ENCODE measurements around the gene ZNRF3. TPM values are rescaled to one million over a fixed set of nuclear protein-coding genes. Genes with fewer than 3 reads are reported as not detected.

The ZNRF3 gene
- polyA plus RNA-seq, 1 of the 3 experiments (the other 2 are of a cell fraction): 4.2 TPM

DNA sequence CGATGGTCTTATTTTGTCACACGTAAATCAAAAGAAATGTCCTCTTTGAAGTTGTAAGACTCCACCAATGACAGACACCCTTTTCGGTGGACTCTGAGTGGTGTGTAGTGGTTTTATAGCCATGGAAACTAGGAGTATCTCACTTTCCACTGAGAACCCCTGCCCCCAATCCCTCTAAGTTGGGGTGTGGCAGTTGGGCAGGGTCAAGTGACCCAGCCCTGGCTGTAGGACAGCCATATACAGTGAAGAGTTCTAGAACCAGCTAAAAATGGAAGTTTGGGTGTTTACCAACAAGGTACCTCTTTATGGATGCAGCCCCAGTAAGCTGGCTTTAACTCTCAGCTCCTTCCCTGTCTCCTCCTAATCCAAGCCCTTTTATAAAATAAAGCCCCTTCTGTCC, 173.1 kb downstream of the ZNRF3 start:
- Histone ChIP-seq H3K9me3 (no peaks in the 10 kb centered on the region), H3F3A (replicated peaks; ENCODE audit: insufficient read depth) (peaks cover 4% of the 10 kb centered on the region), H3K36me3 (replicated peaks in 1 of 2; ENCODE audit: control insufficient read depth in 1 of 2, insufficient read depth in 2 of 2, low read length in 1 of 2) (no peaks in the 10 kb centered on the region), H3K4me1 (ENCODE audit: control insufficient read depth in 1 of 2, insufficient read depth in 2 of 2, low read depth in 1 of 2, low read length in 1 of 2) (no peaks in the 10 kb centered on the region; a peak in 1 of 4 replicates), H3K4me2 (no peak overlapping the region), H4K20me1 (ENCODE audit: insufficient read depth) (no peaks in the 10 kb centered on the region), H2AFZ (ENCODE audit: low read depth) (no peak overlapping the region), H3K9ac (no peak overlapping the region), H3K4me3 (ENCODE audit: low read depth in 2 of 2, low read length in 1 of 2) (no peak overlapping the region), H3K9me2 (no peaks in the 10 kb centered on the region), H3K27ac (ENCODE audit: low read depth in 2 of 2, low read length in 1 of 2) (no peak overlapping the region), H3K79me2 (ENCODE audit: insufficient read depth) (no peaks in the 10 kb centered on the region), H3K27me3 (ENCODE audit: insufficient read depth) (no peaks in the 10 kb centered on the region)
- no peak for TF ChIP-seq RXRA (IDR thresholded peaks at IDR 0.05; ENCODE audit: borderline replicate concordance, low read depth)
- no peak for TF ChIP-seq YY1 (IDR thresholded peaks at IDR 0.05; ENCODE audit: low read depth)
- WGBS (ENCODE audit: low lambda C conversion rate): 97% methylated on average over 3 of the region's 3 CpGs
- POLR2A ChIA-PET: no interaction called here
- CTCF ChIA-PET: interaction anchor here (2.2 kb wide), 1 partner anchor 16 kb away, joined by 12 read pairs; no protein-coding TSS in a partner anchor
- DNase-seq: no peak

GRCh38 chr22:29060251-29060869, 177.0 kb downstream of the ZNRF3 start:
- no peak for TF ChIP-seq GATA2 (CRISPR knock-in tag; IDR thresholded peaks at IDR 0.05)
- no peak for TF ChIP-seq MAX (IDR thresholded peaks at IDR 0.05; ENCODE audit: low read depth)
- no peak for TF ChIP-seq REST (IDR thresholded peaks at IDR 0.05; ENCODE audit: low read depth, low read length)
- no peak for TF ChIP-seq EZH2phosphoT487 (IDR thresholded peaks at IDR 0.05; ENCODE audit: borderline replicate concordance, low read depth)
- no peak for TF ChIP-seq PBX3 (IDR thresholded peaks at IDR 0.05)
- TF ChIP-seq FOXJ3 (CRISPR knock-in tag; IDR thresholded peaks at IDR 0.05): no peak
- TF ChIP-seq, protein P1, sequence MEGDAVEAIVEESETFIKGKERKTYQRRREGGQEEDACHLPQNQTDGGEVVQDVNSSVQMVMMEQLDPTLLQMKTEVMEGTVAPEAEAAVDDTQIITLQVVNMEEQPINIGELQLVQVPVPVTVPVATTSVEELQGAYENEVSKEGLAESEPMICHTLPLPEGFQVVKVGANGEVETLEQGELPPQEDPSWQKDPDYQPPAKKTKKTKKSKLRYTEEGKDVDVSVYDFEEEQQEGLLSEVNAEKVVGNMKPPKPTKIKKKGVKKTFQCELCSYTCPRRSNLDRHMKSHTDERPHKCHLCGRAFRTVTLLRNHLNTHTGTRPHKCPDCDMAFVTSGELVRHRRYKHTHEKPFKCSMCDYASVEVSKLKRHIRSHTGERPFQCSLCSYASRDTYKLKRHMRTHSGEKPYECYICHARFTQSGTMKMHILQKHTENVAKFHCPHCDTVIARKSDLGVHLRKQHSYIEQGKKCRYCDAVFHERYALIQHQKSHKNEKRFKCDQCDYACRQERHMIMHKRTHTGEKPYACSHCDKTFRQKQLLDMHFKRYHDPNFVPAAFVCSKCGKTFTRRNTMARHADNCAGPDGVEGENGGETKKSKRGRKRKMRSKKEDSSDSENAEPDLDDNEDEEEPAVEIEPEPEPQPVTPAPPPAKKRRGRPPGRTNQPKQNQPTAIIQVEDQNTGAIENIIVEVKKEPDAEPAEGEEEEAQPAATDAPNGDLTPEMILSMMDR (IDR thresholded peaks at IDR 0.05): no peak
- TF ChIP-seq TEAD4 (IDR thresholded peaks at IDR 0.05; ENCODE audit: borderline replicate concordance, insufficient read depth): no peak
- TF ChIP-seq FOSL2 (IDR thresholded peaks at IDR 0.05; ENCODE audit: borderline replicate concordance, low read depth): no peak
- TF ChIP-seq RCOR1 (IDR thresholded peaks at IDR 0.05; ENCODE audit: low read length): no peak
- no peak for TF ChIP-seq GABPA (IDR thresholded peaks at IDR 0.05; ENCODE audit: low read depth)
- no peak for TF ChIP-seq YY1 (IDR thresholded peaks at IDR 0.05; ENCODE audit: low read depth)
- Histone ChIP-seq H3K27me3 (ENCODE audit: insufficient read depth) (no peaks in the 10 kb centered on the region), H2AFZ (ENCODE audit: low read depth) (no peak overlapping the region), H3K27ac (ENCODE audit: low read depth in 2 of 2, low read length in 1 of 2) (no peak overlapping the region), H3K79me2 (ENCODE audit: insufficient read depth) (no peaks in the 10 kb centered on the region), H4K20me1 (ENCODE audit: insufficient read depth) (no peaks in the 10 kb centered on the region), H3K9me3 (no peaks in the 10 kb centered on the region), H3K4me3 (ENCODE audit: low read depth in 2 of 2, low read length in 1 of 2) (no peak overlapping the region), H3K4me2 (no peak overlapping the region), H3K4me1 (ENCODE audit: control insufficient read depth in 1 of 2, insufficient read depth in 2 of 2, low read depth in 1 of 2, low read length in 1 of 2) (no peaks in the 10 kb centered on the region; a peak in 1 of 4 replicates), H3K36me3 (replicated peaks in 1 of 2; ENCODE audit: control insufficient read depth in 1 of 2, insufficient read depth in 2 of 2, low read length in 1 of 2) (no peaks in the 10 kb centered on the region), H3F3A (replicated peaks; ENCODE audit: insufficient read depth) (peaks cover 4% of the 10 kb centered on the region), H3K9ac (no peak overlapping the region), H3K9me2 (no peaks in the 10 kb centered on the region)
- ChIA-PET POLR2A (no interaction called here), CTCF (no interaction called here)
- WGBS (ENCODE audit: low lambda C conversion rate): 98% methylated on average over 12 of the region's 12 CpGs
- no peak for DNase-seq

Data from SK-N-SH (cell line).